ENCODE data around the gene FCER2.

FCER2 gene

DNA sequence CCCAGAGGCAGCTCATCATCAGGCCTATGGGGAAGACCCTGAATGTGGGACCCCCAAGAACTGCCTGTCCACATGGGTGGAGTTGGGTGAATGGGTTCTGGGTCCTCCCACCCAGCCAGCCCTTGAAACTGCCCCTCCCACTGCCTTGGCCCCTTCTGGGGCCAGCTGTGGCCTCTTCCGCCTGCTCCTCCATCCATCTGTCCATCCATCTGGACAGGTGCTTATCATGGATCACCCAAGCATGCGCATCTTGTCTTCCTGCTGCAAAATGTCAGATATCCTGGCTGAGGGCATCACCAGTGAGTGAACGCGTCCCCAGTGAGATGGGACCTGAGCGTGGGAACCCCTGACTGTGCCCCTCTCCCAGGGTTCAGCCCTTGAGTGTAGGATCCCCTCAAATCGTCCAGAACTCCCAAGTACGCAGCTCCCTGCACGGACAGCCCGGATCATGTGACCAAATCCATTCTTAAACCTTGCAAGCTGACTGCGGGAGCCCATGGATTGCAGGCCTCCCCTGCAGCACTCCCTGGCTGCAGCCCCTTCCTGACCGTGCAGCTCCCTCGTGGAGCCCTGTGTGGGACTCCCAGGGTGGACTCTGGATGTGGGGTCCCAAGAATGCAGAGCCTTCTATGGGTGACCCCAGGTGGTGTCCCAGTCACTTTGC is 63.0 kb downstream of the FCER2 start:
- no peaks in the 10 kb centered on the region for H3K36me3 ChIP-seq (replicated peaks)
- no peaks in the 10 kb centered on the region for H3K27me3 ChIP-seq (ENCODE audit: low read depth)
- H3K9me3 ChIP-seq: no peaks in the 10 kb centered on the region
- in situ Hi-C loops (cut with MboI; ENCODE audit: low sequenced_read_pairs): no loop called here
- DNase-seq (ENCODE audit: low spot score in 2 of 2): no peak
- H3K4me1 ChIP-seq: no peaks in the 10 kb centered on the region
- no peak overlapping the region for H3K4me3 ChIP-seq
